Testis (tissue), 3 donors: ENCODE results near the gene CRADD. TPM values are rescaled to one million over a fixed set of nuclear protein-coding genes. Genes with fewer than 3 reads are reported as not detected.

ENCODE experiments used
- DNase-seq: peaks from one replicate; pipeline ENCODE4 v3.0.0-alpha.2; 2019
- H3K27ac ChIP-seq, 2 donors: fragments of 200-600 bp; sonication (generic); one replicate each; pipeline ENCODE4 v1.5.1; 2019
- H3K27me3 ChIP-seq: fragments of 200-600 bp; sonication (generic); one replicate; pipeline ENCODE4 v1.5.1; 2019
- H3K36me3 ChIP-seq: fragments of 200-600 bp; sonication (generic); one replicate; pipeline ENCODE4 v1.5.1; 2017; ENCODE audit warnings: low read depth; ENCODE audit errors: missing control alignments
- H3K4me1 ChIP-seq: fragments of 200-600 bp; sonication (generic); one replicate; pipeline ENCODE4 v1.5.1; 2019
- H3K4me3 ChIP-seq, 2 donors: fragments of 200-600 bp; sonication (generic); one replicate each; pipeline ENCODE4 v1.5.1; 2017 to 2019
- H3K9me3 ChIP-seq: fragments of 200-600 bp; sonication (generic); one replicate; pipeline ENCODE4 v1.5.1; 2017
- CTCF ChIP-seq, 3 experiments: fragments of 450-650 bp in 2 of 3; fragments of 200-600 bp in 1 of 3; sonication (generic) in 1 of 3; IDR thresholded peaks; one replicate each; pipeline ENCODE4 v1.5.1; 2016 to 2019; ENCODE audit warnings: antibody characterized with exemption in 3 of 3, mild to moderate bottlenecking in 2 of 3, moderate library complexity in 1 of 3
- POLR2A ChIP-seq: fragments of 450-650 bp; IDR thresholded peaks from one replicate; pipeline ENCODE4 v1.6.1; 2017; ENCODE audit warnings: antibody characterized with exemption, mild to moderate bottlenecking, moderate library complexity
- WGBS, 2 donors: methylation state at CpG; one replicate each; pipeline ENCODE4 v1.1.5; 2018; 5-methylcytosine and 5-hydroxymethylcytosine counted together
- intact Hi-C: fragments of 100-400 bp; cut with DNase I; formaldehyde crosslinking; loops from one replicate; pipeline ENCODE4 v1.15.1; 2023; ENCODE audit warnings: low total_unique reads
- polyA plus RNA-seq: library from polyadenylated mRNA; stranded (reverse); fragments of 350-450 nt; fragmentation: Illumina TruSeq; extraction: RNeasy Lipid Tissue Mini Kit (QIAGEN cat#74804); gene quantifications from one replicate; pipeline ENCODE4 v1.2.3, GENCODE V29; 2014; ENCODE audit warnings: low read depth, low replicate concordance; ENCODE audit not compliant: insufficient read depth
- total RNA-seq, 2 donors: library from RNA; depleted of rRNA; stranded (reverse); fragments of >200 nt; gene quantifications; one replicate each; pipeline ENCODE4 v1.2.3, GENCODE V29; 2016

The CRADD gene
- total and polyA plus RNA-seq, 3 donors from 2014 or later, result 43.2 to 53.0 (median 46.0) TPM

- Histone ChIP-seq H3K9me3 (no peaks in the 10 kb centered on the region), H3K27ac (no peak overlapping the region), H3K4me3 (no peak overlapping the region), H3K36me3 (no peaks in the 10 kb centered on the region), H3K4me1 (peaks cover 13% of the 10 kb centered on the region), H3K27me3 (no peaks in the 10 kb centered on the region)
- intact Hi-C loops, result loop anchor here (5.0 to 10.0 kb wide), 2 partner anchors 110 to 757 kb away; partner anchors contain the start of genes EEA1 and SOCS2
- TF ChIP-seq POLR2A (no peak), CTCF (IDR thresholded peaks at IDR 0.05) (no peak)
- DNase-seq, result no peak
- WGBS, 2 donors, result 76 to 83% methylated on average over 4 of the region's 4 CpGs
These were observed 7.5 kb downstream of the CRADD start for GRCh38 chr12:93684716-93685115.

GRCh38 chr12:93686572-93687356 is 9.6 kb downstream of the CRADD start:
- DNase-seq, result no peak
- no peak overlapping the region for H3K27ac ChIP-seq
- H3K4me3 ChIP-seq, result no peak overlapping the region
- no peaks in the 10 kb centered on the region for H3K36me3 ChIP-seq
- no peaks in the 10 kb centered on the region for H3K9me3 ChIP-seq
- H3K4me1 ChIP-seq, result peaks cover 11% of the 10 kb centered on the region
- no peaks in the 10 kb centered on the region for H3K27me3 ChIP-seq
- WGBS, 2 donors, result 79 to 83% methylated on average over 8 of the region's 8 CpGs
- TF ChIP-seq CTCF (IDR thresholded peaks at IDR 0.05), result no peak
- TF ChIP-seq POLR2A, result no peak
- intact Hi-C loops, result loop anchor here (5.0 to 10.0 kb wide), 2 partner anchors 112 to 759 kb away; partner anchors contain the start of genes EEA1 and SOCS2

GRCh38 chr12:93689076-93689834 is 12.1 kb downstream of the CRADD start:
- no peak for DNase-seq
- intact Hi-C loops, result loop anchor here (5.0 to 10.0 kb wide), 2 partner anchors 114 to 762 kb away; partner anchors contain the start of genes EEA1 and SOCS2
- H3K4me1 ChIP-seq, result no peaks in the 10 kb centered on the region
- no peak overlapping the region for H3K4me3 ChIP-seq
- TF ChIP-seq CTCF (IDR thresholded peaks at IDR 0.05) (no peak), POLR2A (no peak)
- H3K27me3 ChIP-seq, result no peaks in the 10 kb centered on the region
- WGBS, 2 donors, result 94 to 100% methylated on average over 2 of the region's 2 CpGs
- no peaks in the 10 kb centered on the region for H3K36me3 ChIP-seq
- no peaks in the 10 kb centered on the region for H3K9me3 ChIP-seq
- no peak overlapping the region for H3K27ac ChIP-seq

- intact Hi-C loops, result no loop called here
- TF ChIP-seq POLR2A (no peak), CTCF (IDR thresholded peaks at IDR 0.05) (no peak)
- Histone ChIP-seq H3K4me3 (no peak overlapping the region), H3K36me3 (no peaks in the 10 kb centered on the region), H3K27me3 (no peaks in the 10 kb centered on the region), H3K4me1 (no peaks in the 10 kb centered on the region), H3K27ac (no peak overlapping the region), H3K9me3 (no peaks in the 10 kb centered on the region)
- DNase-seq, result no peak
These were observed 19.3 kb downstream of the CRADD start for GRCh38 chr12:93696462-93696861.
